PFSK-1 (cell line): ENCODE measurements around the gene JADE3.

Experiments used
- POLR2AphosphoS5 ChIP-seq: IDR thresholded peaks from 2 replicates; pipeline ENCODE4 v1.6.1; 2012; ENCODE audit warnings: low read depth, mild to moderate bottlenecking, control low read depth, low read length, moderate library complexity
- REST ChIP-seq, 2 experiments: IDR thresholded peaks; 2 replicates each; pipeline versions ENCODE4 v1.6.1 to v1.8.0; 2011 to 2012; ENCODE audit warnings: low read depth in 2 of 2, low read length in 2 of 2, control low read depth in 1 of 2, inconsistent platforms in 1 of 2, mild to moderate bottlenecking in 1 of 2, moderate library complexity in 1 of 2; ENCODE audit not compliant: insufficient read depth in 1 of 2

- TF ChIP-seq REST (IDR thresholded peaks at IDR 0.05; ENCODE audit: insufficient read depth in 1 of 2, low read depth in 2 of 2, low read length in 2 of 2) (no peak), POLR2AphosphoS5 (no peak)
Measured at GRCh38 chrX:47030339-47030738, 118.1 kb downstream of the JADE3 start.
